Fibroblast of lung (primary cell): ENCODE results near the gene NPEPL1.

Experiments used
- CTCF ChIP-seq, 2 donors: IDR thresholded peaks in 1 of 2; conservative IDR thresholded peaks in 1 of 2; 1 replicate in 1 of 2; 2 replicates in 1 of 2; pipeline ENCODE4 v1.5.1; 2011 to 2012; ENCODE audit warnings: low read length in 2 of 2, control low read depth in 1 of 2, inconsistent platforms in 1 of 2, low read depth in 1 of 2, mild to moderate bottlenecking in 1 of 2
- EZH2 ChIP-seq: IDR thresholded peaks from 2 replicates; pipeline ENCODE4 v1.5.1; 2012; ENCODE audit warnings: low read length, control low read depth, mild to moderate bottlenecking; ENCODE audit errors: missing control alignments

DNA sequence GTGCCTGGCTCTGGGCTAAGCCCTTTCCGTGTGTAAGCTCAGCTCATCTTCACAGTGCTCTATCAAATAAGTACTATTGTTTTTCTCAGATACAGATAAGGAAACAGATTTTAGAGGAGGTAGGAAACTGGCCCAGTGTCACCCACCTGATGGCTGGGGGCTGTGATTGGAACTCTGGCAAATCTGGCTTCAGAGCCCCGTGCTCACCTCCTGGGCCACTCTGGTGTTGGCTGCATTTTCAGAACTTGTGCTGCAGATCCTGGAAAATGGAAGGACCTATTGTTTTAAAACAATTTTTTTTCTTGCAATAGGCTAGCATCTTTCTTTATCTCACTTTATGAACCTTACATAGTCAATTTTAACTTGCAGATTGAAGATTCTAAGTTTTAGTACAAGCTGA is 35.8 kb upstream of the NPEPL1 start:
- TF ChIP-seq CTCF (conservative IDR thresholded peaks at IDR 0.05 in 1 of 2, IDR thresholded peaks at IDR 0.05 in 1 of 2; ENCODE audit: low read depth in 1 of 2, low read length in 2 of 2) (no peak), EZH2 (no peak)
